Transverse colon (tissue), 4 donors: ENCODE data around the gene CHD6.

Experiments
- CTCF ChIP-seq, 5 experiments: fragments of 200-600 bp in 3 of 5; fragments of 450-650 bp in 2 of 5; sonication (generic) in 3 of 5; IDR thresholded peaks; 1 replicate in 2 of 5; 2 replicates in 3 of 5; pipeline ENCODE4 v1.5.1; 2016 to 2017; ENCODE audit warnings: antibody characterized with exemption in 5 of 5, inconsistent platforms in 3 of 5, mild to moderate bottlenecking in 2 of 5, moderate library complexity in 1 of 5
- EP300 ChIP-seq: sonication (generic); formaldehyde crosslinking; IDR thresholded peaks from one replicate; pipeline ENCODE4 v1.6.1; 2017; ENCODE audit warnings: antibody characterized with exemption, low read depth
- POLR2A ChIP-seq: fragments of 450-650 bp; IDR thresholded peaks from one replicate; pipeline ENCODE4 v1.6.1; 2016; ENCODE audit warnings: antibody characterized with exemption, mild to moderate bottlenecking, moderate library complexity
- POLR2AphosphoS5 ChIP-seq, 3 donors: sonication (generic); formaldehyde crosslinking; IDR thresholded peaks; one replicate each; pipeline ENCODE4 v1.6.1; 2016; ENCODE audit warnings: antibody characterized with exemption in 3 of 3

DNA sequence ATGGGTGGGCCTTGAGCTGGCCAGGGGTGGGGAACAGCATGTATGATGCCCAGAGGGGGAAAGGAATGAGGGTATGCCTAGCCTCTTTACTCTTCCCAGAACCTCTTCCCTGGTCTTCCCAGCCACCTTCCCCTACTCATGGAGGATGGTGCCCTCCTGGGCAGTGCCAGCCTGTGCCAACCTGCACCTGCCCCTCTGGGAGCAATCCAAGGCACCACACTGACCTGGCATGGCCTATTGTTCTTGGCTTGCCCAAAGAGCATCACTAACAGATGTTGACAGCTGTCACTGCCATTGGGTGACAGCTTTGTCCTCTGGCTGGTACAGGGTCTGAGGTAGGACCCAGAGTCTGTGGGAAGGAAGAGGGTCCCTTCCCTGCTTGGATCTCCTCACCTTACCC, 264.6 kb downstream of the CHD6 start:
- TF ChIP-seq POLR2A (no peak), CTCF (IDR thresholded peaks at IDR 0.05) (no peak), POLR2AphosphoS5 (IDR thresholded peaks at IDR 0.05) (no peak), EP300 (no peak)
